ENCODE measurements around the gene HERC2.
A peak's percentile ranks its signal among the peaks of the same experiment; 100 is the strongest.

HERC2 gene

GRCh38 chr15:28110481-28110881 is 211.5 kb downstream of the HERC2 start:
- no peak for ATAC-seq
- Mint-ChIP-seq H3K9me3 (no peaks in the 10 kb centered on the region), H3K4me3 (no peak overlapping the region), H3K4me1 (peaks cover 9% of the 10 kb centered on the region), H3K27me3 (peaks cover 21% of the 10 kb centered on the region), H3K27ac (no peak overlapping the region)
- DNase-seq: no peak

GRCh38 chr15:28109626-28110455 is 212.1 kb downstream of the HERC2 start:
- H3K9me3 Mint-ChIP-seq: peaks cover 0 to 4% of the 10 kb centered on the region in 2 donors
- no peak for DNase-seq
- H3K4me1 Mint-ChIP-seq: peaks cover 9% of the 10 kb centered on the region
- H3K4me3 Mint-ChIP-seq: no peak overlapping the region
- peaks cover 27% of the 10 kb centered on the region for H3K27me3 Mint-ChIP-seq
- no peak for ATAC-seq
- no peak overlapping the region for H3K27ac Mint-ChIP-seq

GRCh38 chr15:28107904-28108275 is 214.1 kb downstream of the HERC2 start:
- no peak overlapping the region for H3K27ac Mint-ChIP-seq
- peak; percentile 24 for ATAC-seq

GRCh38 chr15:28107111-28107903 is 214.7 kb downstream of the HERC2 start:
- peaks cover 0 to 7% of the 10 kb centered on the region in 2 donors for H3K9me3 Mint-ChIP-seq
- peaks cover 9% of the 10 kb centered on the region for H3K4me1 Mint-ChIP-seq
- H3K4me3 Mint-ChIP-seq: peak overlapping the region; percentile 83 to 87
- DNase-seq (peak; percentile 16 to 20), ATAC-seq (peak; percentile 53)
- H3K27me3 Mint-ChIP-seq: peaks cover 47% of the 10 kb centered on the region
- peak overlapping the region in 1 of 2 donors; percentile 72 for H3K27ac Mint-ChIP-seq

More at GRCh38 chr15:28107904-28108275, 214.1 kb downstream of the HERC2 start:
- no peak for DNase-seq
- Mint-ChIP-seq H3K4me1 (peaks cover 9% of the 10 kb centered on the region), H3K4me3 (peak overlapping the region; percentile 83 to 87), H3K9me3 (peaks cover 0 to 7% of the 10 kb centered on the region in 2 donors), H3K27me3 (peaks cover 46% of the 10 kb centered on the region)

GRCh38 chr15:28106294-28107110 is 215.5 kb downstream of the HERC2 start:
- DNase-seq (peak; percentile 11 to 18), ATAC-seq (peak; percentile 55)
- H3K27ac Mint-ChIP-seq: no peak overlapping the region
- peaks cover 0 to 7% of the 10 kb centered on the region in 2 donors for H3K9me3 Mint-ChIP-seq
- H3K27me3 Mint-ChIP-seq: peaks cover 47% of the 10 kb centered on the region
- H3K4me3 Mint-ChIP-seq: peak overlapping the region; percentile 66 to 69
- H3K4me1 Mint-ChIP-seq: peaks cover 9% of the 10 kb centered on the region

GRCh38 chr15:28105793-28106192 is 216.2 kb downstream of the HERC2 start:
- DNase-seq: no peak
- Mint-ChIP-seq H3K27me3 (peaks cover 47% of the 10 kb centered on the region), H3K4me1 (peaks cover 9% of the 10 kb centered on the region), H3K4me3 (peak overlapping the region; percentile 66 to 69), H3K27ac (no peak overlapping the region), H3K9me3 (peaks cover 0 to 7% of the 10 kb centered on the region in 2 donors)
- ATAC-seq: no peak

GRCh38 chr15:28105224-28105791 is 216.7 kb downstream of the HERC2 start:
- peaks cover 0 to 7% of the 10 kb centered on the region in 2 donors for H3K9me3 Mint-ChIP-seq
- no peak overlapping the region for H3K27ac Mint-ChIP-seq
- H3K4me1 Mint-ChIP-seq: peaks cover 9% of the 10 kb centered on the region
- ATAC-seq: peak; percentile 16
- no peak for DNase-seq
- peaks cover 51% of the 10 kb centered on the region for H3K27me3 Mint-ChIP-seq
- peak overlapping the region; percentile 66 to 69 for H3K4me3 Mint-ChIP-seq

GRCh38 chr15:28104326-28104725 is 217.7 kb downstream of the HERC2 start:
- no peak for ATAC-seq
- Mint-ChIP-seq H3K4me3 (no peak overlapping the region), H3K9me3 (peaks cover 0 to 7% of the 10 kb centered on the region in 2 donors), H3K27ac (no peak overlapping the region), H3K4me1 (peaks cover 15% of the 10 kb centered on the region), H3K27me3 (peaks cover 61% of the 10 kb centered on the region)
- DNase-seq: no peak

- H3K9me3 Mint-ChIP-seq: peaks cover 0 to 7% of the 10 kb centered on the region in 2 donors
- no peak overlapping the region for H3K4me3 Mint-ChIP-seq
- DNase-seq (no peak), ATAC-seq (no peak)
- H3K27me3 Mint-ChIP-seq: peaks cover 62% of the 10 kb centered on the region
- H3K4me1 Mint-ChIP-seq: peaks cover 18% of the 10 kb centered on the region
- no peak overlapping the region for H3K27ac Mint-ChIP-seq
Measured at GRCh38 chr15:28103831-28104230, 218.1 kb downstream of the HERC2 start.

- peaks cover 0 to 7% of the 10 kb centered on the region in 2 donors for H3K9me3 Mint-ChIP-seq
- peaks cover 32% of the 10 kb centered on the region for H3K4me1 Mint-ChIP-seq
Measured at GRCh38 chr15:28101983-28102441, 220.0 kb downstream of the HERC2 start.

GRCh38 chr15:28101201-28101600 is 220.8 kb downstream of the HERC2 start:
- Mint-ChIP-seq H3K4me3 (no peak overlapping the region), H3K9me3 (peaks cover 0 to 7% of the 10 kb centered on the region in 2 donors), H3K4me1 (peaks cover 33% of the 10 kb centered on the region), H3K27me3 (peaks cover 73% of the 10 kb centered on the region), H3K27ac (no peak overlapping the region)
- no peak for ATAC-seq
- DNase-seq: no peak

More at GRCh38 chr15:28101983-28102441, 220.0 kb downstream of the HERC2 start:
- no peak for DNase-seq
- Mint-ChIP-seq H3K27me3 (peaks cover 72% of the 10 kb centered on the region), H3K27ac (no peak overlapping the region), H3K4me3 (no peak overlapping the region)
- no peak for ATAC-seq

- ATAC-seq: no peak
- H3K27me3 Mint-ChIP-seq: peaks cover 73% of the 10 kb centered on the region
- no peak overlapping the region for H3K4me3 Mint-ChIP-seq
- no peak overlapping the region for H3K27ac Mint-ChIP-seq
- DNase-seq: no peak
- peaks cover 33% of the 10 kb centered on the region for H3K4me1 Mint-ChIP-seq
- peaks cover 0 to 7% of the 10 kb centered on the region in 2 donors for H3K9me3 Mint-ChIP-seq
Measured at GRCh38 chr15:28100516-28101195, 221.3 kb downstream of the HERC2 start.

- ATAC-seq: no peak
- H3K4me3 Mint-ChIP-seq: peak overlapping the region; percentile 9 to 44
- H3K27me3 Mint-ChIP-seq: peaks cover 66% of the 10 kb centered on the region
- H3K9me3 Mint-ChIP-seq: peaks cover 0 to under 1% of the 10 kb centered on the region in 2 donors
- no peak overlapping the region for H3K27ac Mint-ChIP-seq
- peaks cover 32% of the 10 kb centered on the region for H3K4me1 Mint-ChIP-seq
- DNase-seq: no peak
Measured at GRCh38 chr15:28099555-28100140, 222.3 kb downstream of the HERC2 start.

All from stimulated activated naive CD8-positive, alpha-beta T cell treated with anti-CD3 and anti-CD28 coated beads, Interleukin-15, amount 100 ng/mL, for 72 hours (primary cell).